Gastrocnemius medialis (tissue), 4 donors: ENCODE results near the gene KCNT1.

Experiments used
- POLR2A ChIP-seq, 2 donors: fragments of 450-650 bp; IDR thresholded peaks; one replicate each; pipeline ENCODE4 v1.6.1; 2017; ENCODE audit warnings: antibody characterized with exemption in 2 of 2, mild to moderate bottlenecking in 2 of 2, moderate library complexity in 2 of 2
- TF ChIP-seq, protein P1 (sequence below), 5 experiments: fragments of 450-650 bp in 3 of 5; fragments of 200-600 bp in 2 of 5; sonication (generic) in 2 of 5; IDR thresholded peaks in 4 of 5; conservative IDR thresholded peaks in 1 of 5; 1 replicate in 4 of 5; 2 replicates in 1 of 5; pipeline ENCODE4 v1.5.1; 2016 to 2019; ENCODE audit warnings: antibody characterized with exemption in 5 of 5, mild to moderate bottlenecking in 3 of 5, moderate library complexity in 3 of 5

DNA sequence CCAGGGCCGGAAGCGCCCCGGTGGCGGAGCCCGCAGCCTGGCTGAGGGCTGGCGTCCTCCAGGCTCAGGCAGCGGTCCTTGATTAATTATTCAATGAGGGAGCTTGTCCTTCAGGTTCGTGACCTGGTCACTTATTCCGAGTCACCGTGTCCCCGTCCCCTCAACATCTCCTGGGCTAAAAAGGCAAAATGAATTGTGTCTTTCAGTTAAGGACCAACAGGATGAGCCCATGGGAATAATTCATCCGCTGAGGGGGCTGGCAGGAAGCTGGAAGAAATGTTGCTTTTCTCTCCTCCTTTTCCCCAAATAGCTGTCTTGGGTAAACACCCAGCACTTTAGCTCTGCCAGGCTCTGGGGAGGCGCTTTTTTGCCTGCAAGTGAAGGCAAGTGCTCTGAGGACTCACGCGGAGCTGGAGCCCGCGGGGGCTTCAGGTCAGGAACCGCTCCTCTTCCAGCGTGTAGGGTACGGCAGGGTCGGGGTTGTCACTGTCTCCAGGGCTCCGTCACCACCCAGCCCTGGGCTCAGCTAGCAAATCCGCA lies 13.1 kb downstream of the KCNT1 start:
- TF ChIP-seq, protein P1, sequence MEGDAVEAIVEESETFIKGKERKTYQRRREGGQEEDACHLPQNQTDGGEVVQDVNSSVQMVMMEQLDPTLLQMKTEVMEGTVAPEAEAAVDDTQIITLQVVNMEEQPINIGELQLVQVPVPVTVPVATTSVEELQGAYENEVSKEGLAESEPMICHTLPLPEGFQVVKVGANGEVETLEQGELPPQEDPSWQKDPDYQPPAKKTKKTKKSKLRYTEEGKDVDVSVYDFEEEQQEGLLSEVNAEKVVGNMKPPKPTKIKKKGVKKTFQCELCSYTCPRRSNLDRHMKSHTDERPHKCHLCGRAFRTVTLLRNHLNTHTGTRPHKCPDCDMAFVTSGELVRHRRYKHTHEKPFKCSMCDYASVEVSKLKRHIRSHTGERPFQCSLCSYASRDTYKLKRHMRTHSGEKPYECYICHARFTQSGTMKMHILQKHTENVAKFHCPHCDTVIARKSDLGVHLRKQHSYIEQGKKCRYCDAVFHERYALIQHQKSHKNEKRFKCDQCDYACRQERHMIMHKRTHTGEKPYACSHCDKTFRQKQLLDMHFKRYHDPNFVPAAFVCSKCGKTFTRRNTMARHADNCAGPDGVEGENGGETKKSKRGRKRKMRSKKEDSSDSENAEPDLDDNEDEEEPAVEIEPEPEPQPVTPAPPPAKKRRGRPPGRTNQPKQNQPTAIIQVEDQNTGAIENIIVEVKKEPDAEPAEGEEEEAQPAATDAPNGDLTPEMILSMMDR (IDR thresholded peaks at IDR 0.05 in 4 of 5, conservative IDR thresholded peaks at IDR 0.05 in 1 of 5): no peak
- TF ChIP-seq POLR2A (IDR thresholded peaks at IDR 0.05): no peak
